HUES64 (cell line): ENCODE measurements around the gene SCAF8.
"Not testable (repeated sequence)": the region's sequence is repeated elsewhere in the genome, so short reads cannot be mapped to it uniquely, and the experiment has no call there.

ENCODE experiments used
- H3K27ac ChIP-seq: 2 replicates; pipeline ENCODE4 v1.7.0; 2013; ENCODE audit warnings: low read depth, low read length, inconsistent platforms
- H3K27me3 ChIP-seq: 2 replicates; pipeline ENCODE4 v1.6.1; 2013; ENCODE audit warnings: mild to moderate bottlenecking, low read length; ENCODE audit not compliant: insufficient read depth
- H3K36me3 ChIP-seq: 2 replicates; pipeline ENCODE4 v1.6.1; 2013; ENCODE audit warnings: mild to moderate bottlenecking, low read length; ENCODE audit not compliant: insufficient read depth
- H3K4me1 ChIP-seq: 2 replicates; pipeline ENCODE4 v1.6.1; 2013; ENCODE audit warnings: mild to moderate bottlenecking, low read length, moderate library complexity; ENCODE audit not compliant: insufficient read depth
- H3K4me3 ChIP-seq: 2 replicates; pipeline ENCODE4 v1.5.1; 2013; ENCODE audit warnings: mild to moderate bottlenecking, low read length, moderate library complexity
- H3K9ac ChIP-seq: 2 replicates; pipeline ENCODE4 v1.6.1; 2013; ENCODE audit warnings: mild to moderate bottlenecking, low read depth, low read length
- H3K9me3 ChIP-seq: 2 replicates; pipeline ENCODE4 v1.6.1; 2013; ENCODE audit warnings: low read depth, low read length; ENCODE audit not compliant: insufficient read depth
- whole genome bisulfite sequencing: fragments of 150-250, 120-280 bp; methylation state at CpG from one replicate; pipeline ENCODE4 v1.1.7; 2013; ENCODE audit warnings: missing lambda C conversion rate; 5-methylcytosine and 5-hydroxymethylcytosine counted together

SCAF8 gene

DNA sequence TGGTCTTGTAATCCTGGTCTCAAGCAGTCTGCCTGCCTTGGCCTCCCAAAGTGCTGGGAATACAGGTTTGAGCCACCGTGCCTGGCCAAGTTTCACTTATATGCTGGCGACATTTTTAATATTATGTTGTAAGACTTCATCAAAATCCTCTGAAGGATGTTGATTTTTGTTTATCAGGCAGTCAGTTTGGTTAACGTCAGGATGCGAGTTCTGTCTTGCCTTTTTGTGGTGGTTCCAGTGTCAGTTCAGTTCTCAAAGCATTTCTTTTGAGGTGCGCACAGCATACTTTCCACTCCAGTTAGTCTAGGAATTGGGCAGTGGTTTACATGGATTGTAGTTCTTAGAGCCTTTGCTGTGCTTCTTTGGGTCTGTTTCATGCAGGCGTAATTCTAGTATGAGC lies 24.9 kb downstream of the SCAF8 start:
- WGBS = 95% methylated on average over 6 of the region's 6 CpGs
- no peaks in the 10 kb centered on the region for H3K9me3 ChIP-seq
- H3K4me1 ChIP-seq = peaks cover 34% of the 10 kb centered on the region

DNA sequence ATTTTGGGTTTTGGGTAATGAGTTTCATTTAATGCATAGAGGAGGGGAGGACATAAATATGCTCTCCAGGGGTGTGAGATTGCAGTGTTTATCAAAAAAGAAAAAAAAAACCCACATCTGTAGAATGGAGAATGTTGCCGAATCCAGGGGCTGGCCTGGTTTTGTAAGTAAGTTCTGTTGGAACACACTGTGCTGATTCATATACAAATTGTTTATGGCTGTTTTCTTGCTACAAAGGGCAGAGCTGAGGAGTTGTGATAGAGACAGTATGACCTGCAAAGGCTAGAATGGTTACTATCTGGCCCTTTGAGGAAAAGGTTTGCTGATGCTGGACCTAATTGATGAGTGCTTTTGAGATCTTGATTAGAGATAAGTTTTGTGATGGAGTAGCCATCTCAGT lies 30.4 kb downstream of the SCAF8 start:
- Histone ChIP-seq H3K4me3 (no peak overlapping the region), H3K27ac (no peak overlapping the region), H3K9ac (no peak overlapping the region), H3K9me3 (no peaks in the 10 kb centered on the region), H3K27me3 (no peaks in the 10 kb centered on the region), H3K36me3 (no peaks in the 10 kb centered on the region), H3K4me1 (peaks cover 9% of the 10 kb centered on the region)
- WGBS = 100% methylated on average over 1 of the region's 1 CpG

More for the DNA sequence above, 24.9 kb downstream of the SCAF8 start:
- Histone ChIP-seq H3K36me3 (no peaks in the 10 kb centered on the region), H3K27ac (no peak overlapping the region), H3K9ac (no peak overlapping the region), H3K4me3 (no peak overlapping the region), H3K27me3 (no peaks in the 10 kb centered on the region)

DNA sequence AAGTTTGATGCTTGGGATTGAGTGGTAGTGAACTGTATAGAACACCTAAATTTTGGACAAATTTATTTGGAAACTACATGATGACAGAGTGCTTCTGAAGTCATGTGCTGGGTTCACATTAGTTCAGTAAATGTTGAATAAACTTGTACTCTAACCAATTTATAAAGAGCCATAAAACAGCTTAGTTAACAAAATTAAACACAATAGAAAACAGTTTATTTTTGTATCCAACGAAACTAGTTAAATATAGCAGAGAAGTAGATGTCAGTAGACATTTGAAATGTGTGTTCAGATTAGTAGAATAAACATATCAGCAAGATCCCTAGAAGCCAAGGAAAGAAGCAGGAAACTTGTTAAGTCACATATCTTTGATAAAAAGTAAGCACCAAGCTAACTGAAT lies 32.1 kb downstream of the SCAF8 start:
- WGBS = no CpG with 5 or more reads among the region's 1 CpG

DNA sequence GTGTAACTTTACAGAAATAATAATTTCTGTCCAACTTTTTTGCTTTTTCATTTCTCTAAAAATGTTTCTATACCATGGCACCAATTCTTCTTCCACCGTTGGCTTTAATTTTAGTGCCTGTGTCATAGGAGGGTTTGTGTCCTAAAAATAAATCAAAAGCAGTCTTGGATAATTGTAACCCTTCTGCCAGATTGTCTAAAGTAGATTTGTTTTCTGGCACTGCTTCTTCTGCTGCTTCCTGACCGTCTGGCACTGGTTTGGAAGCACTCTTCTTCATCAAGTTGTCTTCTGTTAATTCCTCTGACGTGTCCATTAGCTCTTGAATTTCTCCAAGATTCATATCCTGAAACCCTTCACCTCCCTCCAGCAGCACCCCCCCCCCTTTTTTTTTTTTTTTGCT lies 33.1 kb downstream of the SCAF8 start:
- H3K4me3 ChIP-seq = no peak overlapping the region
- no peak overlapping the region for H3K27ac ChIP-seq
- H3K9me3 ChIP-seq = no peaks in the 10 kb centered on the region
- WGBS = 87% methylated on average over 3 of the region's 3 CpGs
- H3K9ac ChIP-seq = no peak overlapping the region
- no peaks in the 10 kb centered on the region for H3K36me3 ChIP-seq
- no peaks in the 10 kb centered on the region for H3K27me3 ChIP-seq
- peaks cover 14% of the 10 kb centered on the region for H3K4me1 ChIP-seq

More for the DNA sequence above, 32.1 kb downstream of the SCAF8 start:
- Histone ChIP-seq H3K4me1 (peaks cover 14% of the 10 kb centered on the region), H3K9ac (no peak overlapping the region), H3K4me3 (no peak overlapping the region), H3K27ac (no peak overlapping the region), H3K27me3 (no peaks in the 10 kb centered on the region), H3K9me3 (no peaks in the 10 kb centered on the region), H3K36me3 (no peaks in the 10 kb centered on the region)

DNA sequence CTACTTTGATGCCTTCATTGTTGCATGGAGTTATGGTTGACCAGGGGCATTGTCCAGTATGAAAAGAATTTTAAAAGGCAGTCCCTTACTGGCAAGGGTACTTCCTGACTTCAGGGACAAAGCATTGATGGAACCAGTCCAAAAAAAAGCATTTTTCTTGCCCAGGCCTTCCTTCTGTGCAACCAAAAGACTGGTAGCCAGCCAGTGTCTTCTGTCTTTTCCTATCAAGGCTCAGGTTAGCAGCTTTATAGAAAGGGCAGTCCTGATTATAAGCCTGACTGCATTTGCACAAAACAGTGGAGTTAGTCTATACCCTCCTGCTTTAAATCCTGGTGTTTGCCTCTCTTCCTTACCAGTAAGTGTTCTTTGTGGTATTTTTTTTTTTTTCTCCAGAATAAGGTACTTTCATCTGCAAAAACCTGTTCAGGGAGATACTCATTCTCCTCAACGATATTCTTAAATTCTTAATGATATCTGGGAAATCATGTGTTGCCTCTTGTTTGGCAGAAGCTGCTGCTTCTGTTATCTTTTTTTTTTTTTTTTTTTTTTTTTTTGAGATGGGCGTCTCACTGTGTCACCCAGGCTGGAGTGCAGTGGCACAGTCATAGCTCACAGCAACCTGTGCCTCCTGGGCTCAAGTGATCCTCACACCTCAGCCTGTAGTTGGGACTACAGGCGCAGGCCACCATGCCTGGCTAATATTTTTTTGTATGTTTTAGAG lies 33.9 kb downstream of the SCAF8 start:
- no peaks in the 10 kb centered on the region for H3K9me3 ChIP-seq
- H3K4me3 ChIP-seq = no peak overlapping the region
- H3K4me1 ChIP-seq = peaks cover 14% of the 10 kb centered on the region
- no peaks in the 10 kb centered on the region for H3K27me3 ChIP-seq
- H3K9ac ChIP-seq = no peak overlapping the region
- no peaks in the 10 kb centered on the region for H3K36me3 ChIP-seq
- no peak overlapping the region for H3K27ac ChIP-seq
- WGBS = 96% methylated on average over 2 of the region's 3 CpGs

DNA sequence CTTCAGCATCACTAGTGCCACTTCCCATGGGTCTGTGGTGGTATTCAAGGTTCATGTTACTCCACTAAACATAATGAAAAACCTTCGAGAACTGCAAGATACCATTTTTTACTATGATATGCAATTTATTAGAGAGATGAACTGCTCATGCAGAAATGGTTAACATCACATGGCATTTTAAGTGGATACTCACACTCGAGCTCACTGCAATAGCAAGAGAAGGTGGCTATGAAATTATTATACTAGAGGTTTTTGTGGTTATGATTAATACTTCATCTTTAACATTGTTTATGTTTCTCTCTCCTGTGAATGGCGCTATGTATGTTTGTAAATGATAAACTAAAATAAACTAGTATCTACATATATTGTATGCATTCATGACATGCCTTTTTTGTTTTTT lies 35.1 kb downstream of the SCAF8 start:
- no peak overlapping the region for H3K4me3 ChIP-seq
- H3K27ac ChIP-seq = no peak overlapping the region
- H3K9me3 ChIP-seq = no peaks in the 10 kb centered on the region
- no peaks in the 10 kb centered on the region for H3K36me3 ChIP-seq
- peaks cover 11% of the 10 kb centered on the region for H3K4me1 ChIP-seq
- WGBS = 100% methylated on average over 1 of the region's 3 CpGs
- no peaks in the 10 kb centered on the region for H3K27me3 ChIP-seq
- no peak overlapping the region for H3K9ac ChIP-seq

DNA sequence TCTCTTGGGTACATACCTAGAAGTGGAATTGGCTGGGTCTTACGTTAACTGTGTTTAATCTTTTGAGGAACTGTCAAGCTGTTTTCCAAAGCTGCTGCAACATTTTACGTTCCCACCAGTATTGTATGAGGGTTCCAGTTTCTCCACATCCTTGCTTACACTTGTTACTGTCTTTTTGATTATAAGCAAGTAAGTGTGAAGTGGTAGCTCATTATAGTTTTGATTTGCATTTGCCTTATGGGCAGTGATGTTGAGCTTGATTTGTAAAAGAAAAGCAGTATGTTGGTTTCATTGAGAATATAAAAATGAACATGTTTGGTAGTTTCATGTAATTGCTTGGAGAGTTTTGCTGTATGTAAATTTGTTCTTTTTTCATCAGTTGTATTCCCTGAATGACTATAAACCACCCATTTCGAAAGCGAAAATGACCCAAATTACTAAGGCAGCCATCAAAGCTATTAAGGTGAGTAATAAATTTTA lies 40.4 kb downstream of the SCAF8 start:
- Histone ChIP-seq H3K27ac (no peak overlapping the region), H3K9ac (no peak overlapping the region), H3K27me3 (no peaks in the 10 kb centered on the region), H3K4me3 (no peak overlapping the region), H3K36me3 (peaks cover 32% of the 10 kb centered on the region), H3K9me3 (no peaks in the 10 kb centered on the region), H3K4me1 (peaks cover 5% of the 10 kb centered on the region; the same call in 1 of the 2 replicates)
- WGBS = 95% methylated on average over 2 of the region's 4 CpGs

DNA sequence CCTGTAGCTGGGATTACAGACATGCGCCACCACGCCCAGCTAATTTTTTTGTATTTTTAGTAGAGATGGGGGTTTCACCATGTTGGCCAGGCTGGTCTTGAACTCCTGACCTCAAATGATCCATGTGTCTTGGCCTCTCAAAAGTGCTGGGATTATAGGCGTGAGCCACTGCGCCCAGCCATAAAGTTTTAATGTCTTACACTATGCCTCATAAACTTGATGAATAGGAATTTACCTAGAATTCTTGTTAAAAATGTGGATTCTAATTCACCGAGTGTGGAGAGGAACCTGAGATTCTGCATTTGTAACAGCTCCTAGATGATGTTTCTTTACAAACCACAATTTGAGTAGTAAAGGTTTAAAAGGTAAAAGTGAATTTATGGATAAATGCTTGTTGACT lies 45.9 kb downstream of the SCAF8 start:
- H3K4me1 ChIP-seq, H3K9me3 ChIP-seq, H3K27me3 ChIP-seq, H3K4me3 ChIP-seq, H3K27ac ChIP-seq, H3K9ac ChIP-seq: not testable (repeated sequence)
- WGBS = 98% methylated on average over 5 of the region's 5 CpGs
- H3K36me3 ChIP-seq = peaks cover 62% of the 10 kb centered on the region

DNA sequence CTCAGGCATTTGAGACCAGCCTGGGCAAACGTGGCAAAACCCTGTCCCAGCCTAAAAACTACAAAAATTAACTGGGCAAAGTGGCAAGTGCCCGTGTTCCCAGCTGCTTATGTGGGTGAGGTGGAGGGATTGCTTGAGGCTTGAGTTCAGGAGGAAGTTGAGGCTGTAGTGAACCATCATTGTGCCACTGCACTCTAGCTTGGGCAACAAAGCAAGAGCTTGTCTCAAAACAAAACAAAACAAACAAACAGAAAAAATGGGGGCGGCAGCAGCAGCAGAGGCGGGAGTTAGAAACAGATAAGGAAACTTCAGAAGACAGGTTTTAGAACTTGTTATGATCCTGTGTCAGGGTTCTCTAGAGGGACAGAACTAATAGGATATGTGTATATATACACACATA lies 49.0 kb downstream of the SCAF8 start:
- 93% methylated on average over 4 of the region's 4 CpGs for WGBS

DNA sequence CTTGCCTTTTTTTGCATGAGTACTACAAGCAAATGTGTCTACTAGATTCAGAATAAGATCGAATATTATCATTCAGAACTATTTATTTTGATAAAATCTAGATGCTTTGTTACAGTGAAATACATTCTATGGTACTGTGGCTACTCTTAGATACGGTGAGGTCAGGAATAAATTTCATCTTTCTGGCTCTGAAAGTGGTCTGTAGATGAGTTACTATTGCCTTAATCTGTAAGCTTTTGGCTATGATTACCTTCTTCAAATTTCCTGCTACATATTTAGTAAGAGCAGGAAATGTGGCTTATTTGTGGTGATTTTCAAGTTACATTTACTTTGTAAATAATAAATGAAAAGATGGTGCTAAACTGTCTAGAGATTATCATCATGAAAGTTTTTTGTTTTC lies 50.0 kb downstream of the SCAF8 start:
- H3K9ac ChIP-seq = no peak overlapping the region
- WGBS = 95% methylated on average over 2 of the region's 2 CpGs
- H3K4me3 ChIP-seq = no peak overlapping the region
- peaks cover 16% of the 10 kb centered on the region; the same call in 1 of the 2 replicates for H3K4me1 ChIP-seq
- no peaks in the 10 kb centered on the region for H3K9me3 ChIP-seq
- no peaks in the 10 kb centered on the region for H3K27me3 ChIP-seq
- no peak overlapping the region for H3K27ac ChIP-seq
- H3K36me3 ChIP-seq = peaks cover 47% of the 10 kb centered on the region

More for the DNA sequence above, 49.0 kb downstream of the SCAF8 start:
- Histone ChIP-seq H3K4me3 (no peak overlapping the region), H3K9ac (no peak overlapping the region), H3K36me3 (peaks cover 45% of the 10 kb centered on the region), H3K27ac (no peak overlapping the region), H3K9me3 (no peaks in the 10 kb centered on the region), H3K27me3 (no peaks in the 10 kb centered on the region), H3K4me1 (peaks cover 16% of the 10 kb centered on the region; the same call in 1 of the 2 replicates)

DNA sequence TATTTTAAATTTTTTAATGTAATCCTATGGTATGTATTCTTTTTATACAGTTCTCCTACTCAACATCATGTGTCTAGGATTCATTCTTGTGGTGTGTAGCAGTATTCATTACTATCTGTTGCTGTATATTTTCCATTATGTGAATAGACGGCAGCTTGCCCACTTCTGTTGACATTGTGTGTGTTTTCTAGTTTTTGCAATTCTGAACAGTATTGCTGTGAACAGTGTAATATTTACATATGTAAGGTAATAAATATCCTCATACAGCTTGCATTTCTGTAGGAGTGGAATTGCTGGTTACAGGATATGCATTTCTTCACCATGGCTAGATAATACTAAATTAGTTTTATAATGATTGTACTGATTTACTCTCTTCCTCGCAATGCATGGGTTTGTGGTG lies 51.9 kb downstream of the SCAF8 start:
- peaks cover 16% of the 10 kb centered on the region; the same call in 1 of the 2 replicates for H3K4me1 ChIP-seq
- no peak overlapping the region for H3K9ac ChIP-seq
- WGBS = 100% methylated on average over 1 of the region's 2 CpGs
- peaks cover 46% of the 10 kb centered on the region for H3K36me3 ChIP-seq
- no peak overlapping the region for H3K27ac ChIP-seq
- H3K27me3 ChIP-seq = no peaks in the 10 kb centered on the region
- no peak overlapping the region for H3K4me3 ChIP-seq
- H3K9me3 ChIP-seq = no peaks in the 10 kb centered on the region
